AG04449 (cell line): ENCODE results near the gene SESN2.
A peak's percentile ranks its signal among the peaks of the same experiment; 100 is the strongest.

Source experiments
- CTCF ChIA-PET: fragments of 350-600 bp; formaldehyde crosslinking; extraction: SDS; loops from one replicate; lab custom pipeline; 2021; ENCODE audit warnings: antibody characterized with exemption; lab: Yijun Ruan, JAX
- POLR2A ChIA-PET: fragments of 400-600, 350-600 bp; formaldehyde crosslinking; extraction: SDS; loops from one replicate; lab custom pipeline; 2020; ENCODE audit warnings: antibody characterized with exemption, inconsistent platforms; lab: Yijun Ruan, JAX
- DNase-seq: peaks from one replicate; pipeline ENCODE4 v3.0.0-alpha.2; 2010; ENCODE audit warnings: low read depth, low spot score
- H3K4me3 ChIP-seq: 2 replicates; pipeline ENCODE4 v1.5.1; 2011; ENCODE audit warnings: low read depth, mild to moderate bottlenecking, control low read depth, low read length
- TF ChIP-seq, protein P1 (sequence below): IDR thresholded peaks from one replicate; pipeline ENCODE4 v1.5.1; 2011; ENCODE audit warnings: mild to moderate bottlenecking, moderate library complexity, low read length, control low read depth, inconsistent platforms; ENCODE audit not compliant: insufficient read depth; ENCODE audit errors: missing control alignments

The SESN2 gene

DNA sequence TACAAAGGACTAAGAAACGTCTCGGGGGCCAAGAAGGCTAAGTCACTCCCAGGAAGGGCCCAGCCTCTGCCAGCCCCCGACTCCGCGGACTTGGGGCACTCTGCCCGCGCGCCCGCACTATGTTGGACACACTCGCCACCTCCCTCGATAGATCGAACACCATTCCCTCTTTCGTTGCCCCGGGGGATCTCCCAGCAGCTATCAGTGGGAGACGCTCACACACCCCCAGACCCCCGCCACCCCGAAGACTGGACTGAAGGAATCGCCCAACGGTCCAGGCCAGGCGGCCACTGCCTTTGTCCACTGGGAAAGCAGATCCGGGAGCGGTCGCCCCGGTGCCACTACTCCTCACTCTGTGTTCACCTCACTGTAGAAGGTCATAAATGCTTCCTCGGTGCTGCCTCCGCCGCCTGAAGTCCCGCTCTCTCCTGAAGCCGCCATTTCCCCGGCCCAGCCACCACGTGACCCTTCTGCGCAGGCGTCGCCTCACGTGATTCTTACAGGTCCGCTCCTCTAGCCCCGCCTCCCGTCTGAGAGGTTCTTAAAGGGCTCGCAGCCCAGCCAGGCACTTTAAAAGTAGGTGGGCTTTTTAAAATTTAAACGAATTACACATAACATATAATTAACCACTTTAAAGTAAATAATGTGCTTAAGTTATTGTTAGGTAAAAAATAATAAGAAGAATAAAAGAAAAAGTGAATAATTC is 26.6 kb upstream of the SESN2 start, which contains the start of gene DNAJC8:
TSS of gene DNAJC8 (minus strand) at position 472 of the 706 bp plus-strand sequence. CDS start at position 441, 31 bp downstream.
- POLR2A ChIA-PET: no interaction called here
- no peak for DNase-seq
- peak within 1 kb of the TSS; percentile 99 for H3K4me3 ChIP-seq
- CTCF ChIA-PET: interaction anchor here (0.8 to 2.9 kb wide), 2 partner anchors 13 to 15 kb away, joined by 4 to 13 read pairs; no protein-coding TSS in a partner anchor
- TF ChIP-seq, protein P1, sequence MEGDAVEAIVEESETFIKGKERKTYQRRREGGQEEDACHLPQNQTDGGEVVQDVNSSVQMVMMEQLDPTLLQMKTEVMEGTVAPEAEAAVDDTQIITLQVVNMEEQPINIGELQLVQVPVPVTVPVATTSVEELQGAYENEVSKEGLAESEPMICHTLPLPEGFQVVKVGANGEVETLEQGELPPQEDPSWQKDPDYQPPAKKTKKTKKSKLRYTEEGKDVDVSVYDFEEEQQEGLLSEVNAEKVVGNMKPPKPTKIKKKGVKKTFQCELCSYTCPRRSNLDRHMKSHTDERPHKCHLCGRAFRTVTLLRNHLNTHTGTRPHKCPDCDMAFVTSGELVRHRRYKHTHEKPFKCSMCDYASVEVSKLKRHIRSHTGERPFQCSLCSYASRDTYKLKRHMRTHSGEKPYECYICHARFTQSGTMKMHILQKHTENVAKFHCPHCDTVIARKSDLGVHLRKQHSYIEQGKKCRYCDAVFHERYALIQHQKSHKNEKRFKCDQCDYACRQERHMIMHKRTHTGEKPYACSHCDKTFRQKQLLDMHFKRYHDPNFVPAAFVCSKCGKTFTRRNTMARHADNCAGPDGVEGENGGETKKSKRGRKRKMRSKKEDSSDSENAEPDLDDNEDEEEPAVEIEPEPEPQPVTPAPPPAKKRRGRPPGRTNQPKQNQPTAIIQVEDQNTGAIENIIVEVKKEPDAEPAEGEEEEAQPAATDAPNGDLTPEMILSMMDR: no peak

- no peak for DNase-seq
- POLR2A ChIA-PET: no interaction called here
Observed at GRCh38 chr1:28233264-28233606, 26.1 kb upstream of the SESN2 start.

GRCh38 chr1:28235755-28236655 is 23.3 kb upstream of the SESN2 start, which contains the start of gene ATP5IF1:
ATP5IF1 (plus strand) TSS chr1:28236124; CDS start chr1:28236184, 60 bp downstream.
- TF ChIP-seq, protein P1: no peak
- ChIA-PET POLR2A (interaction anchor here (0.6 to 2.2 kb wide), 12 partner anchors 8 to 463 kb away, joined by 3 to 14 read pairs (median 4); partner anchors contain the start of genes EYA3, MED18, SESN2 and STX12), CTCF (interaction anchor here (1.0 to 3.2 kb wide), 4 partner anchors 10 to 367 kb away, joined by 3 to 18 read pairs (median 6); no protein-coding TSS in a partner anchor)
- peak within 1 kb of the TSS; percentile 100 for H3K4me3 ChIP-seq
- peak; percentile 90 for DNase-seq

More at GRCh38 chr1:28233264-28233606, 26.1 kb upstream of the SESN2 start:
- CTCF ChIA-PET: interaction anchor here (2.9 kb wide), 1 partner anchor 15 kb away, joined by 13 read pairs; no protein-coding TSS in a partner anchor
- TF ChIP-seq, protein P1: no peak
- H3K4me3 ChIP-seq: no peak overlapping the region

DNA sequence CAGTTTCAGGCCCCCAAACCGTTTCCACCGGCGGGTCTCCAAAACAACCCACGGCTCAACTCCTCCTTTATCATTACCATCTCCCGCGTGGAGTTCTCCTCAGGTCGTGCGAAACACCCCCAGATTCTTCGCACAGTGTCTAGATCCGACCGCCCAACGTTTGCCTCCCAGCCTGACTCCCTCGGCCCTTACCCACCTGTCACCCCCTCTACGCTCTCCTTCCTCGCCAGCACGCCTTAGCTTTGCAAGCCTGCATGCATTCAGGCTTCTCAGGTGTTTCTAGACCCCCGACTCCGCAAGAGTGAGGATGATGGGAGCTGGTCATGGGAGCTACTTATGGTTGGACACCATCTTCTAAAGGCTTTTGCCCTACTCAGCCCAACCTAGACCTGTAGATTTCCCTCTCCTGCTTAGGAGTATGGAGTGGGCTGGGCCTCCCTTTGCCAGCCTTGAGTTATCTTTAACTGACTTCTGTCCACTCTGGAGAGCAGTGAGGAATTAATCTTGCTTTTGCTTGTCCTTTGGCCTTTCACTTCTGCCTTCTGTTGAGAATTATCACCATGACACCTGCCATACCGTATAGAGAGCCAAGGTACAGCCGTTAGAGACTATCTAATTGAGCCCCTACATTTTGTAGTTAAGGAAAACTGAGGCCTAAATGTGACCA is 22.5 kb upstream of the SESN2 start:
- peak overlapping the region; percentile 100 for H3K4me3 ChIP-seq
- TF ChIP-seq, protein P1: no peak
- ChIA-PET POLR2A (interaction anchor here (0.7 to 2.2 kb wide), 5 partner anchors 10 to 464 kb away, joined by 3 to 14 read pairs (median 4); partner anchors contain the start of genes SESN2 and STX12), CTCF (interaction anchor here (1.0 to 3.2 kb wide), 3 partner anchors 10 to 15 kb away, joined by 3 to 18 read pairs (median 8); no protein-coding TSS in a partner anchor)
- no peak for DNase-seq

GRCh38 chr1:28239004-28239403 is 20.3 kb upstream of the SESN2 start:
- CTCF ChIA-PET: no interaction called here
- DNase-seq: no peak
- POLR2A ChIA-PET: interaction anchor here (0.9 kb wide), 1 partner anchor 9 kb away, joined by 3 read pairs; no protein-coding TSS in a partner anchor

More at GRCh38 chr1:28239004-28239403, 20.3 kb upstream of the SESN2 start:
- TF ChIP-seq, protein P1: no peak
- H3K4me3 ChIP-seq: no peak overlapping the region
